ENCODE measurements around the gene GSX1.

The GSX1 gene

DNA sequence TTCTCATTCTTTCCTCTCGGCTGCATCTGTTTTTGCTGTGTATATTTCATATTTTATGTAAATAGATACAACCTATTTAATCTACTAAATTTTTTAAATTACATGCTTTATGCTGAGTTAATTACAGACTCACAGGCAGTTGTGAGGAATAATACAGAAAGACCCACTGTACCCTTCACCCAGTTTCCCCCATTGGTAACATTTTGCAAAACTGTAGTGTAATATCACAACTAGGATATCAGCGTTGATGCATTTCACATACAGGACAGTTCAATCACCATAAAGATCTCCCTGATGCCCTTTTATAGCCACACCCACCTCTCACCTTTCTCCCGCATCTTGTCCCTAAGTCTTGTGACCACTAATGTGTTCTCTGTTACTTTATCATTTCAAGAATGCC lies 43.5 kb downstream of the GSX1 start:
- DNase-seq: no peak

DNA sequence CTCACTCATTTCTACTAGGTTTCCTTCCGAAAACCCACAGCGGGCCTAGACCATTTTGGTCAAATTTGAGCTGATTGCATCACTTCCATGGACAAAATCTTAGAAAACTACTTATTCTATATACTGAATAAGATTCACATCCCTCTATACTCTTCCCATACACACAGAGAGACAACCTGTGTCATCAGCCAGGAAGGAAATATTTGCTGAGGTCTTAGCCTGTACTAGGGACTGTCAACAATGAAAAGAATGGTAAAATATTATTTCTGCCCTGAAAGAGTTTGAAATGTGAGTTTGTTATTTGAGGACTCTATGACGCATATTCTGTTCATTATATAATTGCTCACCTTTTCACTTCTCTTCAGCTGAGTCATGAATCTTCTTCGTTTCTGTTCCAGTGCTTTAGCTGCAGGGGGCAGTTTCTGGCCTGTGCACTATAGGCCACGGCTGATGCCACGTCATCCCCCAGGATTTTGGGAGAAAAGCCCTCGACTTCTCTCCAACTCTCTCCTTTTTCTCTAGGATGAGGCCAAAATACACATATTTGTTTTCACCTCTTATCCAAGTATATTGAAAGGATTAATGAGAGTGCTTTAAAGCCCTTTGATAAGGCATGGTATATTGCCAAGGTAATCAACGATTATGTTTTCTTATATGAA lies 47.7 kb downstream of the GSX1 start:
- DNase-seq: no peak

DNA sequence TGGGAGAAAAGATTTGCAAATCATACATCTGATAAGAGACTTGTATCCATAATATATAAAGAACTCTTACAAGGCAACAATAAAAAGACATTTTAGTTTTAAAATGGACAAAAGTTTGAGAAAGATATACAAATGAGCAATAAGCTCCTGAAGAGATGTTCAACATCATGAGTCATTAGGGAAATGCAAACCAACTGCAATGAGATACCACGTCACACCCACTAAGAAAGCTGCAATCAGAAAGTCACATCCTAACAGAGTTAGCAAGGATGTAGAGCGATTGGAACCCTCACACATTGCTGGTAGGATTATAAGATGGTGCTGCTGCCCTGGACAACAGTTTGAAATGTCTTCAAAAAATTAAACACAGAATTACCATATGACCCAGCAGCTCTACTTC lies 50.3 kb downstream of the GSX1 start:
- DNase-seq: no peak
